OCI-LY7 (cell line): ENCODE results near the gene MXD4. TPM values are rescaled to one million over a fixed set of nuclear protein-coding genes. Genes with fewer than 3 reads are reported as not detected.

ENCODE experiments used
- BruUV-seq: library from RNA; stranded (reverse); fragments of 400-500 nt; replicated peaks from 2 replicates; lab custom pipeline; 2021; lab: Mats Ljungman, UMichigan
- CTCF ChIA-PET: fragments of 300-600 bp; sonication (Branson Sonifier 250); formaldehyde crosslinking; loops from one replicate; lab custom pipeline; 2022; ENCODE audit warnings: antibody characterized with exemption; ENCODE audit not compliant: unreplicated experiment; lab: Charles Lee
- POLR2A ChIA-PET: fragments of 300-600 bp; sonication (Branson Sonifier 250); formaldehyde crosslinking; loops from one replicate; lab custom pipeline; 2022; ENCODE audit warnings: antibody characterized with exemption; lab: Charles Lee
- DNase-seq: peaks from one replicate; pipeline ENCODE4 v3.0.0-alpha.2; 2015; ENCODE audit warnings: low spot score
- H2AFZ ChIP-seq: fragments of 200-600 bp; sonication (generic), shearing (Covaris generic); 2 replicates; pipeline ENCODE4 v1.6.1; 2014; ENCODE audit warnings: mild to moderate bottlenecking, antibody characterized with exemption, low read length, moderate library complexity
- H3K27ac ChIP-seq: fragments of 200-600 bp; sonication (generic); 2 replicates; pipeline ENCODE4 v1.5.1; 2014; ENCODE audit warnings: mixed run types, low read depth, mild to moderate bottlenecking, moderate library complexity, low read length, inconsistent platforms; ENCODE audit not compliant: poor library complexity, severe bottlenecking
- H3K36me3 ChIP-seq: fragments of 200-600 bp; sonication (generic); 2 replicates; pipeline ENCODE4 v1.6.1; 2014; ENCODE audit warnings: mild to moderate bottlenecking, antibody characterized with exemption, low read length, moderate library complexity, mixed read lengths; ENCODE audit not compliant: insufficient read depth
- H3K4me1 ChIP-seq: fragments of 200-600 bp; sonication (generic); 2 replicates; pipeline ENCODE4 v1.5.1; 2014; ENCODE audit warnings: mild to moderate bottlenecking, low read length; ENCODE audit not compliant: insufficient read depth, poor library complexity, severe bottlenecking
- H3K4me2 ChIP-seq: fragments of 200-600 bp; sonication (generic); 2 replicates; pipeline ENCODE4 v1.6.1; 2014; ENCODE audit warnings: mild to moderate bottlenecking, low read length
- H3K4me3 ChIP-seq: fragments of 200-600 bp; sonication (generic); 2 replicates; pipeline ENCODE4 v1.5.1; 2014; ENCODE audit warnings: mild to moderate bottlenecking, low read depth, low read length; ENCODE audit not compliant: poor library complexity, severe bottlenecking
- H3K79me2 ChIP-seq: fragments of 200-600 bp; sonication (generic); 2 replicates; pipeline ENCODE4 v1.6.1; 2016; ENCODE audit warnings: low read depth, mild to moderate bottlenecking, low read length, moderate library complexity, mixed read lengths; ENCODE audit not compliant: insufficient read depth
- H3K9me2 ChIP-seq: fragments of 200-600 bp; sonication (generic); 2 replicates; pipeline ENCODE4 v1.6.1; 2016; ENCODE audit warnings: mild to moderate bottlenecking, low read length, mixed read lengths; ENCODE audit not compliant: insufficient read depth
- H3K9me3 ChIP-seq: fragments of 200-600 bp; sonication (generic); 2 replicates; pipeline ENCODE4 v1.6.1; 2014; ENCODE audit warnings: mild to moderate bottlenecking, mixed run types, low read length, mixed read lengths
- H4K20me1 ChIP-seq: fragments of 200-600 bp; sonication (generic); 2 replicates; pipeline ENCODE4 v1.6.1; 2014; ENCODE audit warnings: mild to moderate bottlenecking, antibody characterized with exemption, low read length, moderate library complexity, mixed read lengths; ENCODE audit not compliant: insufficient read depth
- EZH2phosphoT487 ChIP-seq: fragments of 200-600 bp; sonication (generic); IDR thresholded peaks from 2 replicates; pipeline ENCODE4 v1.6.1; 2018; ENCODE audit warnings: low read depth, borderline replicate concordance, mild to moderate bottlenecking, mixed run types, antibody characterized with exemption, low read length, moderate library complexity, mixed read lengths
- intact Hi-C: fragments of 100-400 bp; cut with micrococcal nuclease; formaldehyde crosslinking; loops from one replicate; pipeline ENCODE4 v1.10.0; 2022; ENCODE audit not compliant: unreplicated experiment
- total RNA-seq, 2 experiments: library from RNA; depleted of rRNA in 1 of 2; stranded (reverse); fragments of >200 nt in 1 of 2; shearing (Covaris generic) in 1 of 2; gene quantifications; 2 replicates each; pipeline ENCODE4 v1.2.3, GENCODE V29; 2014 to 2022
- TF ChIP-seq, protein P1 (sequence below): fragments of 200-600 bp; sonication (generic); conservative IDR thresholded peaks from 2 replicates; pipeline ENCODE4 v1.5.1; 2014; ENCODE audit warnings: mild to moderate bottlenecking, antibody characterized with exemption, low read length, moderate library complexity, mixed read lengths

MXD4 gene
- total RNA-seq, 2 experiments from 2014 or later: 3.0 to 11.6 TPM

- Histone ChIP-seq H3K4me3 (no peak overlapping the region), H2AFZ (no peak overlapping the region), H3K4me2 (no peak overlapping the region), H3K27ac (no peak overlapping the region), H3K9me3 (no peaks in the 10 kb centered on the region), H3K36me3 (no peaks in the 10 kb centered on the region), H3K4me1 (peaks cover 26% of the 10 kb centered on the region), H3K79me2 (no peaks in the 10 kb centered on the region), H3K9me2 (no peaks in the 10 kb centered on the region), H4K20me1 (no peaks in the 10 kb centered on the region)
- ChIA-PET POLR2A (no interaction called here), CTCF (no interaction called here)
- no TSS peak for BruUV-seq
- no peak for DNase-seq
- intact Hi-C loops: no loop called here
- TF ChIP-seq, protein P1, sequence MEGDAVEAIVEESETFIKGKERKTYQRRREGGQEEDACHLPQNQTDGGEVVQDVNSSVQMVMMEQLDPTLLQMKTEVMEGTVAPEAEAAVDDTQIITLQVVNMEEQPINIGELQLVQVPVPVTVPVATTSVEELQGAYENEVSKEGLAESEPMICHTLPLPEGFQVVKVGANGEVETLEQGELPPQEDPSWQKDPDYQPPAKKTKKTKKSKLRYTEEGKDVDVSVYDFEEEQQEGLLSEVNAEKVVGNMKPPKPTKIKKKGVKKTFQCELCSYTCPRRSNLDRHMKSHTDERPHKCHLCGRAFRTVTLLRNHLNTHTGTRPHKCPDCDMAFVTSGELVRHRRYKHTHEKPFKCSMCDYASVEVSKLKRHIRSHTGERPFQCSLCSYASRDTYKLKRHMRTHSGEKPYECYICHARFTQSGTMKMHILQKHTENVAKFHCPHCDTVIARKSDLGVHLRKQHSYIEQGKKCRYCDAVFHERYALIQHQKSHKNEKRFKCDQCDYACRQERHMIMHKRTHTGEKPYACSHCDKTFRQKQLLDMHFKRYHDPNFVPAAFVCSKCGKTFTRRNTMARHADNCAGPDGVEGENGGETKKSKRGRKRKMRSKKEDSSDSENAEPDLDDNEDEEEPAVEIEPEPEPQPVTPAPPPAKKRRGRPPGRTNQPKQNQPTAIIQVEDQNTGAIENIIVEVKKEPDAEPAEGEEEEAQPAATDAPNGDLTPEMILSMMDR: no peak
- TF ChIP-seq EZH2phosphoT487: no peak
Measured at GRCh38 chr4:2301225-2301642, 39.3 kb upstream of the MXD4 start.

DNA sequence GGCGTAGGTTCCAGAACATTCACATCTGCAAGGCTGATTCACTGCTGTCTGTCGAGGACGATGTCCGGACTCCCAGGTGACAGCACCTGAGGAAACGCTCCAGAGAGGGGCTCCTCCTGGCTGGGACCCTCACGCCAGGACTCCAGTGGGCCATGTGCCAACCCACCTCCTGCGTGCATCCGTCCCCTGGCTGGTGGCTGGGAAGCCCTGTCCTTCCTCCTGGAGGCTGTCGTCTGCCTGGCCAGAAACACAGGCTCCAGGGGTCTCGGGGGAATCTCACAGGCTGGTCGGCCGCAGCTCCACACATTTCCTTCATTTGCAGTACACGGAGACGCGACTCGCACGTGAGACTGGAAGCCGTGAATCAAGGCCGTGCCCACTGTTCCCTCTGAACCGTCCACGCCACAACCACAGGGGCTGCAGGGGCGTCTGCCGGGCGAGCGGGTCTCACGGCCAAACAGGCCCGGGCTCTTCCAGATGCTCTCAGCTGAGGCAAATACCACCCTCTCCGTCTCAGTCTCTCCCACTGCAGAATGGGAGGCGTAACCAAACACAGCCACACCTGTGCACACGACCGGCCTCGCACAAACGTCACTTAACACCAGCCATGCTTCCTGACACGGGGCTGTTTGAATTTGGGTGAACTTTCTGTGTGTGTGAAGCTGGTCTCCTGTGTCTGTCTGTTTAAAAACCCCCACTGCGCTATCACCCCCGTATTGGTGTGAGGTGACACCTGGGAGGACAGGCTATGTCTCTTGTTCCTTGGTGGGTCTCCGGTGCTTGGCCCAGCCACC is 38.7 kb upstream of the MXD4 start:
- no peak overlapping the region for H3K4me3 ChIP-seq
- H3K4me2 ChIP-seq: no peak overlapping the region
- H3K27ac ChIP-seq: no peak overlapping the region
- ChIA-PET CTCF (no interaction called here), POLR2A (no interaction called here)
- H3K4me1 ChIP-seq: peaks cover 32% of the 10 kb centered on the region
- H4K20me1 ChIP-seq: no peaks in the 10 kb centered on the region
- no peak for DNase-seq
- no TSS peak for BruUV-seq
- H3K79me2 ChIP-seq: no peaks in the 10 kb centered on the region
- no peaks in the 10 kb centered on the region for H3K36me3 ChIP-seq
- TF ChIP-seq EZH2phosphoT487: no peak
- TF ChIP-seq, protein P1: no peak
- intact Hi-C loops: no loop called here
- no peak overlapping the region for H2AFZ ChIP-seq
- H3K9me2 ChIP-seq: no peaks in the 10 kb centered on the region
- no peaks in the 10 kb centered on the region for H3K9me3 ChIP-seq

- H2AFZ ChIP-seq: no peak overlapping the region
- no peaks in the 10 kb centered on the region for H4K20me1 ChIP-seq
- BruUV-seq: no TSS peak
- no peak for DNase-seq
- H3K4me1 ChIP-seq: peaks cover 33% of the 10 kb centered on the region
- no peak overlapping the region for H3K27ac ChIP-seq
- H3K9me3 ChIP-seq: no peaks in the 10 kb centered on the region
- H3K9me2 ChIP-seq: no peaks in the 10 kb centered on the region
- no peak overlapping the region for H3K4me2 ChIP-seq
- no peak overlapping the region for H3K4me3 ChIP-seq
- ChIA-PET POLR2A (no interaction called here), CTCF (no interaction called here)
- TF ChIP-seq, protein P1: no peak
- no peak for TF ChIP-seq EZH2phosphoT487
- intact Hi-C loops: no loop called here
- no peaks in the 10 kb centered on the region for H3K79me2 ChIP-seq
- no peaks in the 10 kb centered on the region for H3K36me3 ChIP-seq
Measured at GRCh38 chr4:2299794-2300193, 37.9 kb upstream of the MXD4 start.
